Uterus (tissue), 2 donors: ENCODE results near the gene MRGPRF.

Experiments used
- CTCF ChIP-seq, 4 experiments: fragments of 200-600 bp in 2 of 4; fragments of 450-650 bp in 2 of 4; sonication (generic) in 2 of 4; IDR thresholded peaks; one replicate each; pipeline ENCODE4 v1.5.1; 2016 to 2019; ENCODE audit warnings: antibody characterized with exemption in 4 of 4, mild to moderate bottlenecking in 2 of 4, moderate library complexity in 1 of 4
- POLR2A ChIP-seq, 2 donors: fragments of 450-650 bp; IDR thresholded peaks; one replicate each; pipeline ENCODE4 v1.6.1; 2016; ENCODE audit warnings: antibody characterized with exemption in 2 of 2, mild to moderate bottlenecking in 1 of 2, moderate library complexity in 1 of 2

DNA sequence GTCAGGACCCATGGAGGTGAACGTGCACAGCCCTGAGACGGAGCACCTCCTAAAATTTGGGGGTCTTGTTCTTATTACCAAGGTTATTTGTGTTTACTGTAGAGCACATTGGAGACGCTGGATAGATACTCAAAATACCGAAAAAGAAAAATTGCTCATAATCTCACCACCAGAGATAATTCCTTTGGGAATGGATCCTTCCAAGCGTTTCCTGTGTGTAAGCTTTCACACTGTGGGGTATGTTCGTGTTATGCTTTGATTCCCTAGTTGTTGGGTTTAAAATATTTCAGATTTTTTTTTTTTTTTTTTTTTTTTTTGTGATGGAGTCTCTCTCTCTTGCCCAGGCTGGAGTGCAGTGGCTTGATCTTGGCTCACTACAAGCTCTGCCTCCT lies 18.2 kb downstream of the MRGPRF start:
- TF ChIP-seq CTCF (IDR thresholded peaks at IDR 0.05) (no peak), POLR2A (IDR thresholded peaks at IDR 0.05) (no peak)
